MM.1S (cell line): ENCODE results near the gene PRKCA.

ENCODE experiments used
- CTCF ChIP-seq: fragments of 300-600 bp; sonication (generic); IDR thresholded peaks from 2 replicates; pipeline ENCODE4 v1.5.1; 2016; ENCODE audit warnings: antibody characterized with exemption, low read length, mixed read lengths
- EZH2 ChIP-seq: fragments of 300-600 bp; sonication (generic); optimal IDR thresholded peaks from 2 replicates; pipeline ENCODE3; 2017; ENCODE audit warnings: low read depth, mild to moderate bottlenecking, antibody characterized with exemption, low read length, mixed read lengths
- EZH2phosphoT487 ChIP-seq: fragments of 300-600 bp; sonication (generic); IDR thresholded peaks from 2 replicates; pipeline ENCODE4 v1.6.1; 2018; ENCODE audit warnings: antibody characterized with exemption, low read length

DNA sequence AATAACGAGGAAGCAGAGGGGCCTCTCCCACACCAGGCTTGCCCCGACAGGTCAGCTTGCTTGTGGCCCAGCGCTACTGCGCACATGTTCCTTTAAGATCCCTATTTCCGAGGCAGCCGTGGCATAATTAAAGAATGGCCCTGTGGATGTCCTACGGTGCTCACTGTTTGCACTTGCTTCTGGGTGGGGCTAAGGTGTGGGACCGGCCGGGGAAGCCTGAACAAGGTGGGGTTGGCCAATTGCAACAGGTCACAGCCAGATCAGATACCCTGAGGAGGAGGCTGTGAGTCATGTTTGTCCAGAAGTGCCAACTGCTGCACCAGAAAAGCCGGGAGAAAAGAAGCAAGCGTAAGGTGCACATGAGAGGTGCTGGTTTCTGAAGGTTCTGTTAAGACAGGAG, 374.0 kb downstream of the PRKCA start:
- TF ChIP-seq CTCF (no peak), EZH2 (no peak), EZH2phosphoT487 (no peak)
